Uterus (tissue), 4 donors: ENCODE results near the gene DAND5. TPM values are rescaled to one million over a fixed set of nuclear protein-coding genes. Genes with fewer than 3 reads are reported as not detected.

Experiments
- DNase-seq, 2 donors: peaks; one replicate each; pipeline ENCODE4 v3.0.0-alpha.2; 2019 to 2020
- H3K27ac ChIP-seq, 2 donors: fragments of 200-600 bp; sonication (generic); 1 replicate in 1 of 2; 2 replicates in 1 of 2; pipeline ENCODE4 v1.5.1; 2016 to 2018
- H3K27me3 ChIP-seq, 2 donors: fragments of 200-600 bp; sonication (generic); one replicate each; pipeline ENCODE4 v1.5.1; 2018 to 2019; ENCODE audit warnings: control low read depth in 1 of 2
- H3K36me3 ChIP-seq, 2 donors: fragments of 200-600 bp; sonication (generic); one replicate each; pipeline ENCODE4 v1.5.1; 2019; ENCODE audit warnings: control low read depth in 1 of 2
- H3K4me1 ChIP-seq, 2 donors: fragments of 200-600 bp; sonication (generic); one replicate each; pipeline ENCODE4 v1.5.1; 2018 to 2019; ENCODE audit warnings: control low read depth in 1 of 2
- H3K4me3 ChIP-seq, 2 donors: fragments of 200-600 bp; sonication (generic); 1 replicate in 1 of 2; 2 replicates in 1 of 2; pipeline ENCODE4 v1.5.1; 2018 to 2019; ENCODE audit warnings: mild to moderate bottlenecking in 1 of 2
- H3K9me3 ChIP-seq, 2 donors: fragments of 200-600 bp; sonication (generic); one replicate each; pipeline ENCODE4 v1.5.1; 2019; ENCODE audit warnings: control low read depth in 1 of 2
- CTCF ChIP-seq, 4 experiments: fragments of 200-600 bp in 2 of 4; fragments of 450-650 bp in 2 of 4; sonication (generic) in 2 of 4; IDR thresholded peaks; one replicate each; pipeline ENCODE4 v1.5.1; 2016 to 2019; ENCODE audit warnings: antibody characterized with exemption in 4 of 4, mild to moderate bottlenecking in 2 of 4, moderate library complexity in 1 of 4
- POLR2A ChIP-seq, 2 donors: fragments of 450-650 bp; IDR thresholded peaks; one replicate each; pipeline ENCODE4 v1.6.1; 2016; ENCODE audit warnings: antibody characterized with exemption in 2 of 2, mild to moderate bottlenecking in 1 of 2, moderate library complexity in 1 of 2
- intact Hi-C: fragments of 100-400 bp; cut with DNase I; formaldehyde crosslinking; loops from one replicate; pipeline ENCODE4 v1.15.1; 2023; ENCODE audit warnings: low total_unique reads
- total RNA-seq, 4 donors: library from RNA; depleted of rRNA in 3 of 4; stranded (reverse); fragments of >200 nt in 3 of 4; gene quantifications; one replicate each; pipeline versions ENCODE4 v1.1.0 to v1.2.4, GENCODE V29; 2014 to 2023
- donor health status: DM: yes; HTN: yes; CAD: no.

DAND5 gene
- total RNA-seq = under 1 TPM in 1 of 4 donors, not detected in 3; 0.14 TPM

- H3K27ac ChIP-seq = no peak within 1 kb of the TSS
- H3K4me1 ChIP-seq = no peaks in the 10 kb centered on the region
- no peak for DNase-seq
- H3K27me3 ChIP-seq = no peaks in the 10 kb centered on the region
- H3K4me3 ChIP-seq = no peak within 1 kb of the TSS
- intact Hi-C loops = no loop called here
- H3K9me3 ChIP-seq = no peaks in the 10 kb centered on the region
- TF ChIP-seq CTCF (IDR thresholded peaks at IDR 0.05) (no peak), POLR2A (IDR thresholded peaks at IDR 0.05) (no peak)
- no peaks in the 10 kb centered on the region for H3K36me3 ChIP-seq
These were observed at the start of gene DAND5 for GRCh38 chr19:12969292-12969988. Gene DAND5 (plus strand): TSS chr19:12969576. CDS start chr19:12969661, 85 bp downstream.

- Histone ChIP-seq H3K4me1 (no peaks in the 10 kb centered on the region), H3K27me3 (no peaks in the 10 kb centered on the region), H3K36me3 (no peaks in the 10 kb centered on the region), H3K9me3 (no peaks in the 10 kb centered on the region), H3K4me3 (no peak overlapping the region), H3K27ac (no peak overlapping the region)
- intact Hi-C loops = no loop called here
- DNase-seq = no peak
- TF ChIP-seq POLR2A (IDR thresholded peaks at IDR 0.05) (no peak), CTCF (IDR thresholded peaks at IDR 0.05) (no peak)
These were observed 48.3 kb upstream of the DAND5 start for GRCh38 chr19:12921047-12921446.

GRCh38 chr19:12922959-12923358, 46.4 kb upstream of the DAND5 start:
- Histone ChIP-seq H3K27me3 (no peaks in the 10 kb centered on the region), H3K9me3 (no peaks in the 10 kb centered on the region), H3K4me3 (no peak overlapping the region), H3K4me1 (no peaks in the 10 kb centered on the region), H3K27ac (no peak overlapping the region), H3K36me3 (no peaks in the 10 kb centered on the region)
- intact Hi-C loops = no loop called here
- DNase-seq = no peak
- TF ChIP-seq POLR2A (IDR thresholded peaks at IDR 0.05) (no peak), CTCF (IDR thresholded peaks at IDR 0.05) (no peak)

GRCh38 chr19:12924621-12925310, 44.6 kb upstream of the DAND5 start:
- intact Hi-C loops = no loop called here
- no peak overlapping the region for H3K4me3 ChIP-seq
- no peaks in the 10 kb centered on the region for H3K9me3 ChIP-seq
- H3K36me3 ChIP-seq = no peaks in the 10 kb centered on the region
- DNase-seq = no peak
- TF ChIP-seq CTCF (IDR thresholded peaks at IDR 0.05) = no peak
- TF ChIP-seq POLR2A (IDR thresholded peaks at IDR 0.05) = no peak
- H3K27ac ChIP-seq = no peak overlapping the region
- H3K4me1 ChIP-seq = no peaks in the 10 kb centered on the region
- no peaks in the 10 kb centered on the region for H3K27me3 ChIP-seq

- no peak for DNase-seq
- intact Hi-C loops = no loop called here
- Histone ChIP-seq H3K27me3 (no peaks in the 10 kb centered on the region), H3K9me3 (no peaks in the 10 kb centered on the region), H3K4me3 (no peak overlapping the region), H3K36me3 (no peaks in the 10 kb centered on the region), H3K4me1 (peaks cover 0 to 4% of the 10 kb centered on the region in 2 donors), H3K27ac (no peak overlapping the region)
- TF ChIP-seq CTCF (IDR thresholded peaks at IDR 0.05) = no peak
- TF ChIP-seq POLR2A (IDR thresholded peaks at IDR 0.05) = no peak
These were observed 39.3 kb upstream of the DAND5 start for GRCh38 chr19:12930002-12930645.
